ENCODE results near the gene MGRN1. TPM values are rescaled to one million over a fixed set of nuclear protein-coding genes. Genes with fewer than 3 reads are reported as not detected.

The MGRN1 gene
- total and polyA plus RNA-seq, 3 donors from 2014 or later: 34.7 to 91.1 (median 89.7) TPM

DNA sequence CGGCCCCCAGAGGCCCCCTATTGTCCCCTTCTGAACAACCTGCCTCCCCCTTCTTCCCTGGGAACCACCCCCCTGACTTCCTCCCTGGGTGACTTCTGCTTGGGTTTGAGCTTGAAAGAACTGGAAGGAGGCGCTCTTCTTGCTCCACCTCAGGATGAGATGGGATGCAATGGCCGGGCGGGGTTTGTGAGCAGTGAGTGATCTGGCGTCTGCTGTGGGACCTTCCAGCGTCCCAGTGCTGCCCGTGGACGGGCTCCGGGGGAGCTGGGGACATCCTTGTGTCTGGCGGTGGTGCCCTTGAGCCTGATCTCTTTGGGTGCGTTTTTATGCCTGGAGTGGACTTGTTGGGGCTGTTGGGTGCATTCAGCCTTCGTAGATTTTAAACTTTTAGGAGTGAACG lies 11.6 kb downstream of the MGRN1 start:
- Histone ChIP-seq H3K4me3 (no peak overlapping the region), H3K36me3 (ENCODE audit: low read depth, missing control alignments) (no peaks in the 10 kb centered on the region), H3K27ac (no peak overlapping the region), H3K4me1 (peaks cover 15% of the 10 kb centered on the region), H3K27me3 (no peaks in the 10 kb centered on the region), H3K9me3 (no peaks in the 10 kb centered on the region)
- TF ChIP-seq, protein P1, sequence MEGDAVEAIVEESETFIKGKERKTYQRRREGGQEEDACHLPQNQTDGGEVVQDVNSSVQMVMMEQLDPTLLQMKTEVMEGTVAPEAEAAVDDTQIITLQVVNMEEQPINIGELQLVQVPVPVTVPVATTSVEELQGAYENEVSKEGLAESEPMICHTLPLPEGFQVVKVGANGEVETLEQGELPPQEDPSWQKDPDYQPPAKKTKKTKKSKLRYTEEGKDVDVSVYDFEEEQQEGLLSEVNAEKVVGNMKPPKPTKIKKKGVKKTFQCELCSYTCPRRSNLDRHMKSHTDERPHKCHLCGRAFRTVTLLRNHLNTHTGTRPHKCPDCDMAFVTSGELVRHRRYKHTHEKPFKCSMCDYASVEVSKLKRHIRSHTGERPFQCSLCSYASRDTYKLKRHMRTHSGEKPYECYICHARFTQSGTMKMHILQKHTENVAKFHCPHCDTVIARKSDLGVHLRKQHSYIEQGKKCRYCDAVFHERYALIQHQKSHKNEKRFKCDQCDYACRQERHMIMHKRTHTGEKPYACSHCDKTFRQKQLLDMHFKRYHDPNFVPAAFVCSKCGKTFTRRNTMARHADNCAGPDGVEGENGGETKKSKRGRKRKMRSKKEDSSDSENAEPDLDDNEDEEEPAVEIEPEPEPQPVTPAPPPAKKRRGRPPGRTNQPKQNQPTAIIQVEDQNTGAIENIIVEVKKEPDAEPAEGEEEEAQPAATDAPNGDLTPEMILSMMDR (IDR thresholded peaks at IDR 0.05): no peak
- TF ChIP-seq POLR2A (IDR thresholded peaks at IDR 0.05): no peak
- DNase-seq: no peak
- intact Hi-C loops (cut with DNase I; ENCODE audit: low total_unique reads): no loop called here
- WGBS, 2 donors: 83 to 87% methylated on average over 6 to 11 of the region's 13 CpGs

DNA sequence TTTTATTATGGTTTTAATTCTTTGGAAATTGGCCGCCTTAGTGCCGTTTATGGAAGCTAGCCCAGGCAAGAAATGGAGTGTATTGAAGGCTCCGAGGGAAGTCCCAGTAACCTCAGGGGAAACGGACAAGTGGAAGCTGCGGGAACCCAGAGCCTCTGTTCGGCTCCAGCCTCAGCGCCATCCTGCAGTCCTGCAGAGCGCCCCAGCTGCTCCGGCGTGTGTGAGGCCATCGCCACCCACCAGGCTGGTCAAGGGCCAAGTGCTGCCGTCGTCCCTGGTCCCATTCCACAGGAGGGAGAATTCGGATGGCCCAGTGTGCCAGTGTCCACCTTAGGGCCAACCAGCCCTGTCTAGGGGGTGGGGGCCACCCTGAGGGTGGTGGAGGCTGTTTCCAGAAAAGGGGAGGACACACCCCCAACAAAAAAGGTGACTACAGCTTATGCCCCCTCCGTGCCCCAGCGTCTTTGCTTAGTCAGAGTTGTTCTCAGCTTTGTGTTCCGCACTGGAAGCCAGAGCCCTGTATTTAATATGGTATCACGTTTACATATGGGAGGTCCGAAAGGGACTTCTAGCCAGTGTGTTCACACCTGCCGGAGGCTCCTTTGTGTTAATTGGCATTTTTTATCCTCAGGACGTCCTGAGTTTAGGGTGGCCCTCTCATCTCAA lies 13.0 kb downstream of the MGRN1 start:
- no peak for DNase-seq
- intact Hi-C loops (cut with DNase I; ENCODE audit: low total_unique reads): no loop called here
- no peaks in the 10 kb centered on the region for H3K36me3 ChIP-seq (ENCODE audit: low read depth, missing control alignments)
- TF ChIP-seq, protein P1 (IDR thresholded peaks at IDR 0.05): no peak
- TF ChIP-seq POLR2A (IDR thresholded peaks at IDR 0.05): no peak
- no peak overlapping the region for H3K27ac ChIP-seq
- no peaks in the 10 kb centered on the region for H3K27me3 ChIP-seq
- H3K4me1 ChIP-seq: peaks cover 15% of the 10 kb centered on the region
- WGBS, 2 donors: 63 to 77% methylated on average over 21 of the region's 21 CpGs
- no peaks in the 10 kb centered on the region for H3K9me3 ChIP-seq
- H3K4me3 ChIP-seq: no peak overlapping the region

GRCh38 chr16:4639899-4640509 lies 15.4 kb downstream of the MGRN1 start:
- H3K9me3 ChIP-seq: no peaks in the 10 kb centered on the region
- H3K27ac ChIP-seq: no peak overlapping the region
- intact Hi-C loops (cut with DNase I; ENCODE audit: low total_unique reads): no loop called here
- DNase-seq: no peak
- H3K4me1 ChIP-seq: peaks cover 15% of the 10 kb centered on the region
- H3K36me3 ChIP-seq (ENCODE audit: low read depth, missing control alignments): no peaks in the 10 kb centered on the region
- no peak for TF ChIP-seq POLR2A (IDR thresholded peaks at IDR 0.05)
- TF ChIP-seq, protein P1 (IDR thresholded peaks at IDR 0.05): no peak
- 70 to 80% methylated on average over 18 to 27 of the region's 27 CpGs for WGBS, 2 donors
- no peak overlapping the region for H3K4me3 ChIP-seq
- no peaks in the 10 kb centered on the region for H3K27me3 ChIP-seq

DNA sequence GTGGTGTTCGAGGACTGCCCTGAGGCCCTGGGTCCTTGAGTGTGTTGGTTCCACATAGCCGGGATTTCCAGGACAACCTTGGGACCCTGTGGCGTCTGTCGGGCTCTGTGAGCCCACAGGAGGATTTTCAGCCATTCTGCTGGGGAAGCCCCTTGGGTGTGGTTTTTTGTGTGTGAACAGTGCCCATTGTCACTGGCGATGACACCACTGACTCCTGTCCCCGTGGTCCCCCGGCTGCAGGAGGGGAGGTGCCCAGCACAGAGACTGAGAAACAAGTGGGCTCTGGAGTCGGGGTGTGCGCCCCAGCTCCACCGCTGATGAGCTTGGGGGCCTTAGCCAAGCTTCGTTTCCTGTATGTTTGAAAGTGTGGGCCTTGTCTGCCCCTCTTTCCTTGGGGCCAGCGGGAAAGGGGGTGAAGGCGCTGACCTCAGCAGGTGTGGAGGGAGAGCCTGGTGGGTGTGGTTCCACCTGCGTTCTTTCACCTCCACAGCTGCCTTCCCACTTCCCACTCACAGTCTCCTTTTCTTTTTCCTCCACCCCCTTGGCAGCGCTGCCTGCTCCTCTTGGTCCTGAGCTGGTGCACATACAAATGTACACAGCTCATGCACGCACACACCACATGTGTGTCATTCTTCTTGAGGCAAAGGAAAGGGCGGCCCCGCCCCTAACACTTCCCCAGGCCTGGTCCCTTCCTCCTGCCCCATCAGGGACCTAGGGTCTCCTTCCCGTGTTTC lies 16.1 kb downstream of the MGRN1 start:
- TF ChIP-seq, protein P1 (IDR thresholded peaks at IDR 0.05): no peak
- no peak for TF ChIP-seq POLR2A (IDR thresholded peaks at IDR 0.05)
- Histone ChIP-seq H3K36me3 (ENCODE audit: low read depth, missing control alignments) (no peaks in the 10 kb centered on the region), H3K4me1 (peaks cover 15% of the 10 kb centered on the region), H3K27me3 (no peaks in the 10 kb centered on the region), H3K4me3 (no peak overlapping the region), H3K27ac (no peak overlapping the region), H3K9me3 (no peaks in the 10 kb centered on the region)
- DNase-seq: no peak
- WGBS, 2 donors: 74 to 82% methylated on average over 9 to 19 of the region's 19 CpGs
- intact Hi-C loops (cut with DNase I; ENCODE audit: low total_unique reads): no loop called here

All from testis (tissue), 3 donors.